Tibial artery (tissue), 4 donors: ENCODE results near the gene FRMD5.
"Not testable (repeated sequence)": the region's sequence is repeated elsewhere in the genome, so short reads cannot be mapped to it uniquely, and the experiment has no call there.

ENCODE experiments used
- DNase-seq, 2 donors: peaks; one replicate each; pipeline ENCODE4 v3.0.0-alpha.2; 2019
- H3K27ac ChIP-seq, 2 donors: fragments of 200-600 bp; sonication (generic) in 1 of 2; 1 replicate in 1 of 2; 2 replicates in 1 of 2; pipeline ENCODE4 v1.5.1; 2018 to 2019; ENCODE audit warnings: mild to moderate bottlenecking in 1 of 2
- H3K27me3 ChIP-seq, 2 donors: fragments of 200-600 bp; sonication (generic) in 1 of 2; one replicate each; pipeline versions ENCODE4 v1.5.1 to v1.6.0; 2016 to 2019
- H3K36me3 ChIP-seq, 3 donors: fragments of 200-600 bp; sonication (generic) in 2 of 3; one replicate each; pipeline ENCODE4 v1.5.1; 2016 to 2019; ENCODE audit warnings: mild to moderate bottlenecking in 2 of 3
- H3K4me1 ChIP-seq, 4 donors: fragments of 200-600 bp; sonication (generic) in 2 of 4; 1 replicate in 3 of 4; 2 replicates in 1 of 4; pipeline ENCODE4 v1.5.1; 2016 to 2019
- H3K4me3 ChIP-seq, 2 donors: fragments of 200-600 bp; sonication (generic) in 1 of 2; 1 replicate in 1 of 2; 2 replicates in 1 of 2; pipeline ENCODE4 v1.5.1; 2018 to 2019; ENCODE audit warnings: mild to moderate bottlenecking in 2 of 2
- H3K9me3 ChIP-seq, 3 donors: fragments of 200-600 bp; sonication (generic) in 1 of 3; one replicate each; pipeline ENCODE4 v1.5.1; 2016 to 2019
- CTCF ChIP-seq, 2 experiments: fragments of 200-600 bp in 1 of 2; fragments of 450-650 bp in 1 of 2; IDR thresholded peaks; one replicate each; pipeline ENCODE4 v1.5.1; 2017 to 2019; ENCODE audit warnings: antibody characterized with exemption in 2 of 2, mild to moderate bottlenecking in 1 of 2, moderate library complexity in 1 of 2
- intact Hi-C: fragments of 100-400 bp; cut with DNase I; formaldehyde crosslinking; loops from one replicate; pipeline ENCODE4 v1.15.0; 2023; ENCODE audit warnings: low total_unique reads

The FRMD5 gene

DNA sequence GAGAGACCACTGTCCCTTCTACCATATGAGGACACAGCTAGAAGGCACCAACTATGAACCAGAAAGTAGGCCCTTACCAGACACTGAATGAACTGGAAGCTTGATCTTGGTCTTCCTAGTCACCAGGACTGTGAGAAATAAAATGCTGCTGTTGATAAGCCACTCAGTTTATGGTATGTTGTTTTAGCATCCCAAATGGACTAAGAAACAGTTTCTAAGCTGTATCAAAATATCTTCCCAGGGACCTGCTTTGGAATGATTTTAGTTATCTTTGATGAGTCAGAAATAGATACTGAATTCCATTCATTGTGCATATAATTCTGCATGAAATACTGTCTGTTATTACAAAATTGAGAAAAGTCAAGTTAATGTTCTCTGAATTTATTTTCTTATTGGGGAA lies 349.6 kb downstream of the FRMD5 start:
- Histone ChIP-seq H3K4me3 (no peak overlapping the region), H3K9me3 (no peaks in the 10 kb centered on the region), H3K27me3 (no peaks in the 10 kb centered on the region), H3K27ac (no peak overlapping the region), H3K4me1 (no peaks in the 10 kb centered on the region), H3K36me3 (peaks cover 7 to 36% (median 20%) of the 10 kb centered on the region in 3 donors)
- no peak for DNase-seq
- intact Hi-C loops: no loop called here
- no peak for TF ChIP-seq CTCF (IDR thresholded peaks at IDR 0.05)

GRCh38 chr15:43832485-43832884 lies 362.6 kb downstream of the FRMD5 start:
- DNase-seq, H3K4me1 ChIP-seq, H3K27me3 ChIP-seq, H3K4me3 ChIP-seq, H3K9me3 ChIP-seq, intact Hi-C loops, H3K27ac ChIP-seq: not testable (repeated sequence)
- H3K36me3 ChIP-seq: peaks cover 0 to 13% (median 12%) of the 10 kb centered on the region in 3 donors

- intact Hi-C loops, H3K4me3 ChIP-seq, H3K27me3 ChIP-seq, H3K27ac ChIP-seq, H3K9me3 ChIP-seq, DNase-seq: not testable (repeated sequence)
- H3K36me3 ChIP-seq: peaks cover 0 to 13% (median 12%) of the 10 kb centered on the region in 3 donors
- peaks cover 0 to 14% (median 7%) of the 10 kb centered on the region in 4 donors for H3K4me1 ChIP-seq
These were observed 363.5 kb downstream of the FRMD5 start for GRCh38 chr15:43831519-43832052.

DNA sequence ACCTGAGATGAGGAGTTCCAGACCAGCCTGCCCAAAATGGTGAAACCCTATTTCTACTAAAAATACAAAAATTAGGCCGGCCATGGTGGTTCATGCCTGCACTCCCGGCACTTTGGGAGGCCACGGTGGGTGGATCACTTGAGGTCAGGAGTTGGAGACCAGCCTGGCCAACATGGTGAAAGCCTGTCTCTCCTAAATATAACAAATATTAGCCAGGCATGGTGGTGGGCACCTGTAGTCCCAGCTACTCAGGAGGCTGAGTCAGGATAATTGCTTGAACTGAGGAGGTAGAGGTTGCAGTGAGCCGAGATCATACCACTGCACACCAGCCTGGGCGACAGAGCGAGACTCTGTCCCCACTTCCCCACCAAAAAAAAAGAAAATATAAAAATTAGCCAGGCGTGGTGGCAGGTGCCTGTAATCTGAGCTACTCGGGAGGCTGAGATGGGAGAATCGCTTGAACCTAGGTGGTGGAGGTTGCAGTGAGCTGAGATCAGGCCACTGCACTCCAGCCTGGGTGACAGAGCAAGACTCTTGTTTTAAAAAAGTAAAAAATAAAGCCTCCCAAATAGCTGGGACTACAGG lies 364.3 kb downstream of the FRMD5 start:
- H3K9me3 ChIP-seq, H3K27ac ChIP-seq, H3K27me3 ChIP-seq, DNase-seq, intact Hi-C loops, H3K4me3 ChIP-seq: not testable (repeated sequence)
- H3K4me1 ChIP-seq: peaks cover 0 to 21% (median 12%) of the 10 kb centered on the region in 4 donors
- peaks cover 0 to 11% (median 4%) of the 10 kb centered on the region in 3 donors for H3K36me3 ChIP-seq

DNA sequence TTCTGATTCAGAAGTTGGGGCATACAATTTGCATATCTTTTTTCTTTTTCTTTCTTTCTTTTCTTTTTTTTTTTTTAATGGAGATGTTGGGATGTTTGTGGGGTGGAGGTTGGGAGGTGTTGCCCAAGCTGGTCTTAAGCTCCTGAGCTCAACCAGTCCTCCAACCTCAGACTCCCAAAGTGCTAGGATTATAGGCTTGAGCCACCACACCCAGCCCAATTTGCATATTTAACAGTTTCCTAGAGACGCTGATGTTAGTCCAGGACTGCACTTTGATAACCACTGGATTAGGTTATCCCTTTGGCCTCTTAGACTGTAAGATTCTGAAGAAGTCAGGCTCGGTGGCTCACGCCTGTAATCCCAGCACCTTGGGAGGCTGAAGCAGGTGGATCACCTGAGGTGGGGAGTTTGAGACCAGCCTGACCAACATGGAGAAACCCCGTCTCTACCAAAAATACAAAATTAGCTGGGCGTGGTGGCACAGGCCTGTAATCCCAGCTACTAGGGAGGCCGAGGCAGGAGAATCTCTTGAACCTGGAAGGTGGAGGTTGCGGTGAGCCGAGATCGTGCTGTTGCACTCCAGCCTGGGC lies 365.0 kb downstream of the FRMD5 start:
- intact Hi-C loops, H3K4me3 ChIP-seq, H3K9me3 ChIP-seq, H3K27ac ChIP-seq, H3K27me3 ChIP-seq, H3K36me3 ChIP-seq, DNase-seq: not testable (repeated sequence)
- H3K4me1 ChIP-seq: peaks cover 0 to 22% (median 12%) of the 10 kb centered on the region in 4 donors

DNA sequence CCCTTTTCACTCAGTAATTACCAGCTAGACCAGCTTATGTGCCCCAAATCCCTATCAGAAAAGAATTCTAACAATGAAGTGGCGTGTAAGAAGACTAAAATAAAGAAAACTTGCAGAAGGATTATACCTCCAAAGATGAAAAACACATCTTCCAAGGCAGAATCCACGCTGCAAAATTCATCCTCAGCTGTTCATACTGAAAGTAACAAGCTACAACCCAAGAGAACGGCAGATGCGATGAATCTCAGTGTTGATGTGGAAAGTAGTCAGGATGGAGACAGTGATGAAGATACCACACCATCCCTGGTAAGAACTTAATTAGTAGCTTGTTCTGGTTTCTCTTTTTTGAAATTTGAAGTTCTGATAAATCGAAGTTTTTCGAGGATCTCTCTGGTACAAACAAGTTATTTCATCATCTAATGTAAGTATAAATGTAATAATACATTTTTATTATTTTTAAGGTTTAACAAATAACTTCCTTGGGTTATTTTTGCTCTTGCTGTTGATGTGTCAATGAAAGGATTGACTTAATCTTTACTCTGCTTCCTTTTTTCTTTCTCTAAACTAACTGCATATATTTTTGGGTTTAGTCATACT lies 366.9 kb downstream of the FRMD5 start:
- Histone ChIP-seq H3K27me3 (no peaks in the 10 kb centered on the region), H3K4me1 (peaks cover 4 to 33% (median 19%) of the 10 kb centered on the region in 4 donors), H3K27ac (peak overlapping the region; percentile 65 to 78), H3K9me3 (no peaks in the 10 kb centered on the region), H3K36me3 (no peaks in the 10 kb centered on the region), H3K4me3 (no peak overlapping the region)
- intact Hi-C loops: no loop called here
- DNase-seq: no peak
- TF ChIP-seq CTCF (IDR thresholded peaks at IDR 0.05): no peak

GRCh38 chr15:43826508-43827341 lies 368.3 kb downstream of the FRMD5 start, which contains the start of gene WDR76:
WDR76 (plus strand) TSS chr15:43827002; CDS start chr15:43827033, 31 bp downstream.
- peaks cover 4 to 48% (median 27%) of the 10 kb centered on the region in 4 donors for H3K4me1 ChIP-seq
- peak; percentile 87 to 89 for DNase-seq
- intact Hi-C loops: no loop called here
- peak within 1 kb of the TSS; percentile 58 to 59 for H3K4me3 ChIP-seq
- no peaks in the 10 kb centered on the region for H3K36me3 ChIP-seq
- TF ChIP-seq CTCF (IDR thresholded peaks at IDR 0.05): no peak
- no peaks in the 10 kb centered on the region for H3K9me3 ChIP-seq
- no peaks in the 10 kb centered on the region for H3K27me3 ChIP-seq
- H3K27ac ChIP-seq: peak within 1 kb of the TSS; percentile 65 to 78
